H9 (cell line): ENCODE measurements around the gene UTS2B. TPM values are rescaled to one million over a fixed set of nuclear protein-coding genes. Genes with fewer than 3 reads are reported as not detected.

ENCODE experiments used
- DNase-seq: peaks from one replicate; pipeline ENCODE4 v3.0.0-alpha.2; 2017
- H2AFZ ChIP-seq: one replicate; pipeline ENCODE4 v1.6.1; 2013; ENCODE audit warnings: mild to moderate bottlenecking, low read length, control low read depth, moderate library complexity
- H2AK5ac ChIP-seq: 2 replicates; pipeline ENCODE4 v1.6.1; 2013; ENCODE audit warnings: low read length, control low read depth, mixed read lengths; ENCODE audit not compliant: insufficient read length
- H2BK120ac ChIP-seq: one replicate; pipeline ENCODE4 v1.6.1; 2013; ENCODE audit warnings: low read depth, mild to moderate bottlenecking, low read length, control low read depth, inconsistent platforms; ENCODE audit not compliant: poor library complexity, severe bottlenecking
- H2BK12ac ChIP-seq: 2 replicates; pipeline ENCODE4 v1.6.1; 2013; ENCODE audit warnings: low read length, control low read depth, mixed read lengths, low read depth; ENCODE audit not compliant: insufficient read length
- H2BK15ac ChIP-seq: 2 replicates; pipeline ENCODE4 v1.6.1; 2013; ENCODE audit warnings: low read depth, low read length, control low read depth
- H2BK20ac ChIP-seq: one replicate; pipeline ENCODE4 v1.6.1; 2013; ENCODE audit warnings: low read depth, mild to moderate bottlenecking, low read length, control low read depth, inconsistent platforms; ENCODE audit not compliant: poor library complexity, severe bottlenecking
- H2BK5ac ChIP-seq: 2 replicates; pipeline ENCODE4 v1.6.1; 2013; ENCODE audit warnings: low read length, control low read depth, mixed read lengths; ENCODE audit not compliant: insufficient read length
- H3K14ac ChIP-seq: 2 replicates; pipeline ENCODE4 v1.6.1; 2013; ENCODE audit warnings: low read length, control low read depth; ENCODE audit not compliant: insufficient read depth
- H3K18ac ChIP-seq: 2 replicates; pipeline ENCODE4 v1.6.1; 2013; ENCODE audit warnings: low read depth, mild to moderate bottlenecking, mixed read lengths, low read length, control low read depth; ENCODE audit not compliant: insufficient read length
- H3K23ac ChIP-seq: 2 replicates; pipeline ENCODE4 v1.6.1; 2013; ENCODE audit warnings: low read length, control low read depth, mixed read lengths, low read depth; ENCODE audit not compliant: insufficient read length
- H3K23me2 ChIP-seq: 2 replicates; pipeline ENCODE4 v1.6.1; 2013; ENCODE audit warnings: low read depth, mild to moderate bottlenecking, mixed read lengths, low read length, control low read depth; ENCODE audit not compliant: insufficient read length, poor library complexity, severe bottlenecking
- H3K27ac ChIP-seq: 2 replicates; pipeline ENCODE4 v1.5.1; 2013; ENCODE audit warnings: low read length, control low read depth, mixed read lengths, low read depth; ENCODE audit not compliant: insufficient read length
- H3K27me3 ChIP-seq: 2 replicates; pipeline ENCODE4 v1.6.1; 2013; ENCODE audit warnings: low read length, control low read depth, inconsistent platforms; ENCODE audit not compliant: insufficient read depth
- H3K4ac ChIP-seq: 2 replicates; pipeline ENCODE4 v1.6.1; 2013; ENCODE audit warnings: low read depth, mild to moderate bottlenecking, control low read depth, inconsistent platforms, low read length, moderate library complexity
- H3K4me1 ChIP-seq: 2 replicates; pipeline ENCODE4 v1.6.1; 2013; ENCODE audit warnings: low read length, control low read depth, inconsistent platforms; ENCODE audit not compliant: insufficient read depth
- H3K4me2 ChIP-seq: 2 replicates; pipeline ENCODE4 v1.6.1; 2013; ENCODE audit warnings: low read length, control low read depth, mixed read lengths; ENCODE audit not compliant: insufficient read length, insufficient read depth
- H3K56ac ChIP-seq: 2 replicates; pipeline ENCODE4 v1.6.1; 2013; ENCODE audit warnings: low read depth, mild to moderate bottlenecking, mixed read lengths, low read length, control low read depth; ENCODE audit not compliant: insufficient read length
- H3K79me1 ChIP-seq: 2 replicates; pipeline ENCODE4 v1.6.1; 2013; ENCODE audit warnings: low read depth, mild to moderate bottlenecking, moderate library complexity, low read length, control low read depth, inconsistent platforms; ENCODE audit not compliant: insufficient read depth, poor library complexity, severe bottlenecking
- H3K79me2 ChIP-seq: 2 replicates; pipeline ENCODE4 v1.6.1; 2013; ENCODE audit warnings: low read length, control low read depth, inconsistent platforms; ENCODE audit not compliant: insufficient read depth
- H3K9ac ChIP-seq: 2 replicates; pipeline ENCODE4 v1.6.1; 2013; ENCODE audit warnings: low read length, control low read depth, mixed read lengths; ENCODE audit not compliant: insufficient read length; ENCODE audit errors: extremely low read depth
- H3K9me3 ChIP-seq: one replicate; pipeline ENCODE4 v1.6.1; 2013; ENCODE audit warnings: low read depth, low read length, inconsistent platforms; ENCODE audit not compliant: control insufficient read depth
- H3T11ph ChIP-seq: one replicate; pipeline ENCODE4 v1.6.1; 2013; ENCODE audit warnings: mild to moderate bottlenecking, low read length, control low read depth, inconsistent platforms
- H4K20me1 ChIP-seq: one replicate; pipeline ENCODE4 v1.6.1; 2013; ENCODE audit not compliant: control insufficient read depth, insufficient read length, insufficient read depth
- H4K5ac ChIP-seq: 2 replicates; pipeline ENCODE4 v1.6.1; 2013; ENCODE audit warnings: low read depth, mild to moderate bottlenecking, mixed read lengths, low read length, control low read depth; ENCODE audit not compliant: insufficient read length
- H4K8ac ChIP-seq: replicated peaks from 2 replicates; pipeline ENCODE4 v1.6.1; 2013; ENCODE audit warnings: low read length, control low read depth, mixed read lengths, low read depth; ENCODE audit not compliant: insufficient read length
- H4K91ac ChIP-seq: 2 replicates; pipeline ENCODE4 v1.6.1; 2013; ENCODE audit warnings: low read depth, mild to moderate bottlenecking, moderate library complexity, mixed read lengths, low read length, control low read depth; ENCODE audit not compliant: insufficient read length
- H3K27ac Mint-ChIP-seq, 3 experiments: 2 replicates in 2 of 3; 3 replicates in 1 of 3; pipeline ENCODE4 v1.8.0; 2020 to 2021; ENCODE audit warnings: mixed read lengths in 3 of 3, mild to moderate bottlenecking in 1 of 3, moderate library complexity in 1 of 3
- H3K27me3 Mint-ChIP-seq: 2 replicates; pipeline ENCODE4 v1.8.0; 2021; ENCODE audit warnings: low read depth, mild to moderate bottlenecking, moderate library complexity, mixed read lengths
- H3K36me3 Mint-ChIP-seq, 3 experiments: 2 replicates in 2 of 3; 3 replicates in 1 of 3; pipeline ENCODE4 v1.8.0; 2020 to 2021; ENCODE audit warnings: low read depth in 3 of 3, mixed read lengths in 3 of 3; ENCODE audit not compliant: insufficient read depth in 1 of 3
- H3K4me1 Mint-ChIP-seq, 2 experiments: 2 replicates each; pipeline ENCODE4 v1.8.0; 2020; ENCODE audit warnings: mixed read lengths in 2 of 2
- H3K4me3 Mint-ChIP-seq, 2 experiments: 2 replicates in 1 of 2; 3 replicates in 1 of 2; pipeline ENCODE4 v1.8.0; 2020 to 2021; ENCODE audit warnings: mild to moderate bottlenecking in 2 of 2, mixed read lengths in 2 of 2, moderate library complexity in 1 of 2
- H3K9me3 Mint-ChIP-seq, 2 experiments: 2 replicates in 1 of 2; 3 replicates in 1 of 2; pipeline ENCODE4 v1.8.0; 2020; ENCODE audit warnings: mild to moderate bottlenecking in 2 of 2, mixed read lengths in 2 of 2, moderate library complexity in 1 of 2
- CTCF ChIP-seq: fragments of 200-600 bp; sonication (generic); conservative IDR thresholded peaks from 3 replicates; pipeline ENCODE4 v1.8.0; 2021; ENCODE audit warnings: antibody characterized with exemption, mild to moderate bottlenecking
- WGBS: extraction: QIAGEN DNeasy Blood & Tissue Kit; methylation state at CpG from one replicate; pipeline ENCODE4 v1.1.7; 2013; ENCODE audit warnings: missing lambda C conversion rate, low lambda C conversion rate, mixed read lengths; ENCODE audit not compliant: insufficient read length; ENCODE audit errors: extremely low coverage; 5-methylcytosine and 5-hydroxymethylcytosine counted together
- total RNA-seq: library from RNA; stranded (reverse); gene quantifications from 2 replicates; pipeline ENCODE4 v1.2.1, GENCODE V29; 2021

Gene UTS2B
- total RNA-seq, 1 experiment from 2014 or later: 0.09 TPM

- Histone ChIP-seq H3T11ph (no peak overlapping the region), H4K8ac (no peak overlapping the region), H3K23me2 (no peaks in the 10 kb centered on the region), H2AK5ac (no peak overlapping the region), H3K14ac (no peak overlapping the region), H3K56ac (no peak overlapping the region), H3K18ac (no peak overlapping the region), H2BK5ac (no peak overlapping the region), H3K23ac (no peak overlapping the region), H3K4ac (no peak overlapping the region), H2BK20ac (no peak overlapping the region), H3K79me2 (no peaks in the 10 kb centered on the region), H3K4me1 (no peaks in the 10 kb centered on the region; the same call in 1 of the 2 replicates), H3K27me3 (no peaks in the 10 kb centered on the region), H2BK12ac (no peak overlapping the region), H3K9ac (no peak overlapping the region), H3K79me1 (no peaks in the 10 kb centered on the region), H3K9me3 (no peaks in the 10 kb centered on the region), H2AFZ (no peak overlapping the region), H4K5ac (no peak overlapping the region), H4K91ac (no peak overlapping the region), H4K20me1 (no peaks in the 10 kb centered on the region), H3K4me2 (no peak overlapping the region), H2BK15ac (no peak overlapping the region), H3K27ac (no peak overlapping the region), H2BK120ac (no peak overlapping the region)
- no peaks in the 10 kb centered on the region; the same call in 1 of the 2 replicates for H3K27me3 Mint-ChIP-seq
- no peak overlapping the region for H3K4me3 Mint-ChIP-seq
- H3K9me3 Mint-ChIP-seq: peaks cover 0 to 5% of the 10 kb centered on the region in 2 experiments; a peak in 1 of 5 replicates
- DNase-seq: no peak
- no peak overlapping the region for H3K27ac Mint-ChIP-seq
- peaks cover 2 to 10% of the 10 kb centered on the region in 2 experiments for H3K4me1 Mint-ChIP-seq
- WGBS: 100% methylated on average over 1 of the region's 4 CpGs
- H3K36me3 Mint-ChIP-seq: no peaks in the 10 kb centered on the region; a peak in 1 of 7 replicates
- no peak for TF ChIP-seq CTCF
Observed at GRCh38 chr3:191296041-191296541, 34.2 kb downstream of the UTS2B start.
